IMR-90 (cell line): ENCODE data around the gene POLR1B. TPM values are rescaled to one million over a fixed set of nuclear protein-coding genes. Genes with fewer than 3 reads are reported as not detected.
A peak's percentile ranks its signal among the peaks of the same experiment; 100 is the strongest.

Source experiments
- ATAC-seq: fragments of 200-7000 bp; cut with Tn5 transposase; 2 replicates; pipeline ENCODE4 v1.9.1; 2020; ENCODE audit warnings: low read depth, mild to moderate bottlenecking, moderate library complexity
- BruUV-seq: library from RNA; stranded (reverse); fragments of 400-500 nt; replicated peaks from 2 replicates; lab custom pipeline; 2021; lab: Mats Ljungman, UMichigan
- CTCF ChIA-PET: fragments of 300-600 bp; formaldehyde crosslinking; extraction: SDS; loops from one replicate; lab custom pipeline; 2021; ENCODE audit warnings: antibody characterized with exemption; lab: Yijun Ruan, JAX
- POLR2A ChIA-PET: fragments of 300-600 bp; sonication (Branson Sonifier 250); formaldehyde crosslinking; loops from one replicate; lab custom pipeline; 2022; ENCODE audit warnings: antibody characterized with exemption; ENCODE audit not compliant: unreplicated experiment; lab: Charles Lee
- DNase-seq: peaks from one replicate; pipeline ENCODE4 v3.0.0; 2013
- H2AFZ ChIP-seq: replicated peaks from 2 replicates; pipeline ENCODE3; 2013; ENCODE audit warnings: low read length, mild to moderate bottlenecking; ENCODE audit not compliant: poor library complexity
- H2AK5ac ChIP-seq: 2 replicates; pipeline ENCODE4 v1.6.1; 2013; ENCODE audit warnings: low read depth, low read length, inconsistent platforms
- H2AK9ac ChIP-seq: replicated peaks from 2 replicates; pipeline ENCODE3; 2013; ENCODE audit warnings: mild to moderate bottlenecking, low read depth, low read length, moderate library complexity; ENCODE audit not compliant: poor library complexity
- H2BK120ac ChIP-seq: 2 replicates; pipeline ENCODE4 v1.6.1; 2013; ENCODE audit warnings: low read depth, low read length, inconsistent platforms
- H2BK15ac ChIP-seq: 3 replicates; pipeline ENCODE4 v1.6.1; 2013; ENCODE audit warnings: low read depth, low read length, inconsistent platforms
- H2BK20ac ChIP-seq: 2 replicates; pipeline ENCODE4 v1.6.1; 2013; ENCODE audit warnings: low read depth, mild to moderate bottlenecking, inconsistent platforms, low read length, moderate library complexity
- H2BK5ac ChIP-seq: 2 replicates; pipeline ENCODE4 v1.6.1; 2013; ENCODE audit warnings: mild to moderate bottlenecking, low read depth, low read length, inconsistent platforms; ENCODE audit not compliant: poor library complexity, severe bottlenecking
- H3K14ac ChIP-seq: replicated peaks from 2 replicates; pipeline ENCODE4 v1.6.1; 2013; ENCODE audit warnings: low read depth, low read length, inconsistent platforms
- H3K18ac ChIP-seq: 2 replicates; pipeline ENCODE4 v1.6.1; 2013; ENCODE audit warnings: low read depth, low read length, control low read depth
- H3K23ac ChIP-seq: 2 replicates; pipeline ENCODE4 v1.6.1; 2013; ENCODE audit warnings: low read depth, low read length, inconsistent platforms
- H3K27ac ChIP-seq: 2 replicates; pipeline ENCODE4 v1.5.1; 2013; ENCODE audit warnings: mild to moderate bottlenecking, control low read depth, low read length; ENCODE audit not compliant: insufficient read depth
- H3K27me3 ChIP-seq: 2 replicates; pipeline ENCODE4 v1.6.1; 2013; ENCODE audit warnings: low read length; ENCODE audit not compliant: control insufficient read depth, insufficient read depth
- H3K36me3 ChIP-seq: 2 replicates; pipeline ENCODE4 v1.6.1; 2013; ENCODE audit warnings: low read length, mixed read lengths; ENCODE audit not compliant: control insufficient read depth, insufficient read depth
- H3K4ac ChIP-seq: 2 replicates; pipeline ENCODE4 v1.6.1; 2013; ENCODE audit warnings: low read depth, low read length, inconsistent platforms
- H3K4me1 ChIP-seq: 2 replicates; pipeline ENCODE4 v1.6.1; 2013; ENCODE audit warnings: low read length, mixed read lengths; ENCODE audit not compliant: control insufficient read depth, insufficient read depth
- H3K4me2 ChIP-seq: 2 replicates; pipeline ENCODE4 v1.6.1; 2013; ENCODE audit warnings: low read depth, mild to moderate bottlenecking, control low read depth, low read length, moderate library complexity
- H3K4me3 ChIP-seq: 2 replicates; pipeline ENCODE4 v1.5.1; 2013; ENCODE audit warnings: low read depth, mild to moderate bottlenecking, control low read depth, low read length, moderate library complexity; ENCODE audit not compliant: insufficient read depth
- H3K56ac ChIP-seq: 2 replicates; pipeline ENCODE4 v1.6.1; 2013; ENCODE audit warnings: low read length, inconsistent platforms; ENCODE audit not compliant: insufficient read depth; ENCODE audit errors: extremely low read depth
- H3K79me1 ChIP-seq, 2 experiments: 2 replicates each; pipeline ENCODE4 v1.6.1; 2013; ENCODE audit warnings: low read length in 2 of 2, inconsistent platforms in 1 of 2, low read depth in 1 of 2
- H3K9ac ChIP-seq: 2 replicates; pipeline ENCODE4 v1.6.1; 2013; ENCODE audit warnings: low read depth, low read length, control low read depth
- H3K9me1 ChIP-seq: 2 replicates; pipeline ENCODE4 v1.6.1; 2013; ENCODE audit warnings: low read length, inconsistent platforms; ENCODE audit not compliant: insufficient read depth
- H3K9me3 ChIP-seq: 2 replicates; pipeline ENCODE4 v1.6.1; 2013; ENCODE audit warnings: low read length; ENCODE audit not compliant: control insufficient read depth, insufficient read depth
- H4K20me1 ChIP-seq: 2 replicates; pipeline ENCODE4 v1.6.1; 2013; ENCODE audit warnings: low read length, inconsistent platforms; ENCODE audit not compliant: insufficient read depth
- H4K5ac ChIP-seq: 2 replicates; pipeline ENCODE4 v1.6.1; 2013; ENCODE audit warnings: mild to moderate bottlenecking, low read depth, low read length, control low read depth
- H4K8ac ChIP-seq, 2 experiments: 2 replicates each; pipeline ENCODE4 v1.6.1; 2013; ENCODE audit warnings: low read depth in 2 of 2, low read length in 2 of 2, control low read depth in 1 of 2, inconsistent platforms in 1 of 2
- H4K91ac ChIP-seq: 2 replicates; pipeline ENCODE4 v1.6.1; 2013; ENCODE audit warnings: low read depth, low read length, inconsistent platforms; ENCODE audit not compliant: insufficient read depth
- MAZ ChIP-seq: IDR thresholded peaks from 2 replicates; pipeline ENCODE4 v1.6.1; 2012; ENCODE audit warnings: low read depth, mild to moderate bottlenecking, low read length, improper control_type of control experiment, moderate library complexity, borderline replicate concordance
- MXI1 ChIP-seq: IDR thresholded peaks from 2 replicates; pipeline ENCODE4 v1.6.1; 2012; ENCODE audit warnings: low read depth, mild to moderate bottlenecking, low read length, moderate library complexity, borderline replicate concordance
- WGBS, 2 experiments: methylation state at CpG; one replicate each; pipeline versions ENCODE4 v1.1.5 to v1.1.7; 2013; ENCODE audit warnings: missing lambda C conversion rate in 2 of 2; ENCODE audit not compliant: insufficient read length in 1 of 2; ENCODE audit errors: extremely low coverage in 2 of 2; 5-methylcytosine and 5-hydroxymethylcytosine counted together
- dilution Hi-C: fragments of 300-500 bp; cut with HindIII; formaldehyde crosslinking; loops from one replicate; pipeline ENCODE4 v1.14.3; 2018; ENCODE audit warnings: low sequenced_read_pairs; ENCODE audit not compliant: unreplicated experiment
- in situ Hi-C: fragments of 300-500 bp; cut with MboI; formaldehyde crosslinking; loops from 3 replicates; pipeline ENCODE4 v1.14.3; 2019; ENCODE audit warnings: low sequenced_read_pairs, inconsistent platforms, mixed read lengths
- intact Hi-C: fragments of 100-400 bp; cut with micrococcal nuclease; formaldehyde crosslinking; loops from 2 replicates; pipeline ENCODE4 v1.10.0; 2022
- polyA plus RNA-seq, 3 experiments: library from polyadenylated mRNA; depleted of rRNA; stranded (reverse); fragments of >200 nt; gene quantifications; 2 replicates each; pipeline ENCODE4 v1.2.3, GENCODE V29; 2012; ENCODE audit warnings: low replicate concordance in 1 of 3
- total RNA-seq: library from RNA; depleted of rRNA; stranded (reverse); fragments of >200 nt; gene quantifications from 2 replicates; pipeline ENCODE4 v1.2.3, GENCODE V29; 2012

Gene POLR1B
- total and polyA plus RNA-seq, 2 of the 4 experiments (the other 2 are of a cell fraction), result 10.5 to 24.6 TPM

- Histone ChIP-seq H3K4me1 (no peaks in the 10 kb centered on the region), H3K23ac (peak overlapping the region; percentile 87), H3K9me3 (no peaks in the 10 kb centered on the region), H4K5ac (no peak overlapping the region; the same call in 1 of the 2 replicates), H3K14ac (peak overlapping the region; percentile 66), H3K27me3 (no peaks in the 10 kb centered on the region), H2AK5ac (0 out of 2 replicates have a peak overlapping the region, but pooled peaks have one; percentile 46), H3K56ac (peak overlapping the region; percentile 54; the same call in 1 of the 2 replicates), H2AFZ (peak overlapping the region; percentile 99), H2BK15ac (no peak overlapping the region), H2AK9ac (peak overlapping the region; percentile 76), H4K8ac (peak overlapping the region; percentile 77 to 96; a peak in 3 of 4 replicates), H2BK120ac (no peak overlapping the region), H3K9ac (peak overlapping the region; percentile 71), H3K4me2 (peak overlapping the region; percentile 96), H3K4ac (peak overlapping the region; percentile 61; the same call in 1 of the 2 replicates), H2BK20ac (no peak overlapping the region), H2BK5ac (no peak overlapping the region), H3K9me1 (0 out of 2 replicates have a peak, but pooled peaks cover 2% of the 10 kb centered on the region), H3K79me1 (peaks cover 13 to 35% of the 10 kb centered on the region in 2 experiments), H3K4me3 (peak overlapping the region; percentile 76), H4K91ac (no peak overlapping the region), H3K36me3 (peaks cover 2% of the 10 kb centered on the region; the same call in 1 of the 2 replicates), H4K20me1 (no peaks in the 10 kb centered on the region), H3K18ac (no peak overlapping the region), H3K27ac (no peak overlapping the region; the same call in 1 of the 2 replicates)
- no TSS peak for BruUV-seq
- 5% methylated on average over 11 of the region's 18 CpGs; no CpG with 5 or more reads in 1 of the 2 experiments for WGBS, 2 experiments
- POLR2A ChIA-PET, result interaction anchor here (0.6 kb wide), 1 partner anchor 103 kb away, joined by 5 read pairs; no protein-coding TSS in a partner anchor
- CTCF ChIA-PET, result interaction anchor here (0.6 kb wide), 1 partner anchor 284 kb away, joined by 3 read pairs; no protein-coding TSS in a partner anchor
- in situ Hi-C loops, result no loop called here
- dilution Hi-C loops, result no loop called here
- TF ChIP-seq MAZ, result no peak
- TF ChIP-seq MXI1, result peak; percentile 7; the same call in 1 of the 2 replicates
- intact Hi-C loops, result loop anchor here (2.0 to 5.0 kb wide), 2 partner anchors 62 to 286 kb away; partner anchors contain the start of gene ZC3H8
- DNase-seq (peak; percentile 16), ATAC-seq (peak; percentile 10)
These were observed 858 bp downstream of the POLR1B start for GRCh38 chr2:112542984-112543661.
